Natural killer cell (primary cell): ENCODE measurements around the gene CPA5. TPM values are rescaled to one million over a fixed set of nuclear protein-coding genes. Genes with fewer than 3 reads are reported as not detected.

Source experiments
- ATAC-seq, 3 donors: fragments of 150-1000 bp in 2 of 3; fragments of 200-7000 bp in 1 of 3; cut with Tn5 transposase; 1 replicate in 1 of 3; 2 replicates in 2 of 3; pipeline ENCODE4 v1.10.0; 2021; ENCODE audit warnings: mild to moderate bottlenecking in 2 of 3, moderate library complexity in 2 of 3
- DNase-seq, 2 donors: peaks; one replicate each; pipeline versions ENCODE4 v3.0.0 to v3.0.0-alpha.2; 2013 to 2021; ENCODE audit warnings: mixed read lengths in 1 of 2
- H3K27ac ChIP-seq: one replicate; pipeline ENCODE4 v1.5.1; 2013; ENCODE audit warnings: mild to moderate bottlenecking, low read length
- H3K27me3 ChIP-seq: one replicate; pipeline ENCODE4 v1.6.1; 2013; ENCODE audit warnings: low read length; ENCODE audit not compliant: control insufficient read depth, insufficient read depth
- H3K36me3 ChIP-seq: one replicate; pipeline ENCODE4 v1.6.1; 2013; ENCODE audit warnings: low read length; ENCODE audit not compliant: control insufficient read depth, insufficient read depth
- H3K4me1 ChIP-seq: one replicate; pipeline ENCODE4 v1.6.1; 2013; ENCODE audit warnings: low read length; ENCODE audit not compliant: control insufficient read depth, insufficient read depth
- H3K4me3 ChIP-seq: one replicate; pipeline ENCODE4 v1.5.1; 2013; ENCODE audit warnings: low read length
- H3K9me3 ChIP-seq: one replicate; pipeline ENCODE4 v1.6.1; 2013; ENCODE audit warnings: low read length; ENCODE audit not compliant: control insufficient read depth, insufficient read depth
- H3K27ac Mint-ChIP-seq, 2 donors: one replicate each; pipeline ENCODE4 v1.8.0; 2022; ENCODE audit warnings: mild to moderate bottlenecking in 2 of 2, mixed read lengths in 2 of 2, moderate library complexity in 1 of 2
- H3K27me3 Mint-ChIP-seq, 2 donors: one replicate each; pipeline ENCODE4 v1.8.0; 2022; ENCODE audit warnings: low read depth in 2 of 2, mixed read lengths in 2 of 2
- H3K36me3 Mint-ChIP-seq: one replicate; pipeline ENCODE4 v1.8.0; 2022; ENCODE audit warnings: mixed read lengths
- H3K4me1 Mint-ChIP-seq, 2 donors: one replicate each; pipeline ENCODE4 v1.8.0; 2022; ENCODE audit warnings: mixed read lengths in 2 of 2
- H3K4me3 Mint-ChIP-seq: one replicate; pipeline ENCODE4 v1.8.0; 2022; ENCODE audit warnings: mild to moderate bottlenecking, moderate library complexity, mixed read lengths
- H3K9me3 Mint-ChIP-seq, 2 donors: one replicate each; pipeline ENCODE4 v1.8.0; 2022; ENCODE audit warnings: mixed read lengths in 2 of 2
- CTCF ChIP-seq: fragments of 200-600 bp; IDR thresholded peaks from one replicate; pipeline ENCODE4 v1.8.0; 2022; ENCODE audit warnings: antibody characterized with exemption
- WGBS: methylation state at CpG from one replicate; pipeline ENCODE4 v1.1.7; 2013; ENCODE audit warnings: missing lambda C conversion rate; ENCODE audit not compliant: insufficient coverage; 5-methylcytosine and 5-hydroxymethylcytosine counted together
- intact Hi-C: fragments of 100-400 bp; cut with micrococcal nuclease; formaldehyde crosslinking; loops from one replicate; pipeline ENCODE4 v1.14.2; 2022
- total RNA-seq, 4 donors: library from RNA; stranded (reverse); fragments of 120-200 nt in 1 of 4; gene quantifications; one replicate each; pipeline versions ENCODE4 v1.2.3 to v1.2.4, GENCODE V29; 2013 to 2022

The CPA5 gene
- total RNA-seq, 3 donors from 2014 or later (not counting 1 experiment from before 2014, with no cell fraction given) = not detected

- no peaks in the 10 kb centered on the region for H3K4me1 Mint-ChIP-seq
Measured at GRCh38 chr7:130377178-130377577, 32.6 kb downstream of the CPA5 start.

GRCh38 chr7:130379019-130379418, 34.4 kb downstream of the CPA5 start:
- TF ChIP-seq CTCF = no peak
- Mint-ChIP-seq H3K27ac (no peak overlapping the region), H3K27me3 (no peaks in the 10 kb centered on the region), H3K4me1 (no peaks in the 10 kb centered on the region), H3K36me3 (no peaks in the 10 kb centered on the region), H3K4me3 (no peak overlapping the region), H3K9me3 (peaks cover 3 to 4% of the 10 kb centered on the region in 2 donors)
- H3K4me1 ChIP-seq = no peaks in the 10 kb centered on the region
- H3K4me3 ChIP-seq = no peak overlapping the region
- intact Hi-C loops = no loop called here
- H3K36me3 ChIP-seq = no peaks in the 10 kb centered on the region
- H3K27me3 ChIP-seq = no peaks in the 10 kb centered on the region
- DNase-seq (peak in 1 of 2 donors; percentile 4), ATAC-seq (no peak)
- H3K9me3 ChIP-seq = peaks cover 7% of the 10 kb centered on the region
- no peak overlapping the region for H3K27ac ChIP-seq
- 89% methylated on average over 7 of the region's 7 CpGs for WGBS

More at GRCh38 chr7:130377178-130377577, 32.6 kb downstream of the CPA5 start:
- no peaks in the 10 kb centered on the region for H3K27me3 Mint-ChIP-seq
- H3K9me3 Mint-ChIP-seq = peaks cover 3 to 4% of the 10 kb centered on the region in 2 donors
- intact Hi-C loops = no loop called here
- H3K27me3 ChIP-seq = no peaks in the 10 kb centered on the region
- no peak for TF ChIP-seq CTCF
- no peaks in the 10 kb centered on the region for H3K36me3 Mint-ChIP-seq
- no peak overlapping the region for H3K27ac Mint-ChIP-seq
- H3K27ac ChIP-seq = no peak overlapping the region
- H3K9me3 ChIP-seq = peaks cover 7% of the 10 kb centered on the region
- H3K4me3 Mint-ChIP-seq = no peak overlapping the region
- H3K4me1 ChIP-seq = no peaks in the 10 kb centered on the region
- WGBS = 84% methylated on average over 6 of the region's 6 CpGs
- DNase-seq = no peak
- no peak overlapping the region for H3K4me3 ChIP-seq
- no peaks in the 10 kb centered on the region for H3K36me3 ChIP-seq
- no peak for ATAC-seq

- Histone ChIP-seq H3K36me3 (no peaks in the 10 kb centered on the region), H3K4me3 (no peak overlapping the region), H3K4me1 (no peaks in the 10 kb centered on the region), H3K9me3 (peaks cover 7% of the 10 kb centered on the region), H3K27me3 (no peaks in the 10 kb centered on the region), H3K27ac (no peak overlapping the region)
- TF ChIP-seq CTCF = no peak
- Mint-ChIP-seq H3K36me3 (no peaks in the 10 kb centered on the region), H3K9me3 (peaks cover 3 to 4% of the 10 kb centered on the region in 2 donors), H3K27me3 (no peaks in the 10 kb centered on the region), H3K4me3 (no peak overlapping the region), H3K27ac (no peak overlapping the region), H3K4me1 (no peaks in the 10 kb centered on the region)
- intact Hi-C loops = no loop called here
- DNase-seq (peak in 1 of 2 donors; percentile 13), ATAC-seq (peak in 1 of 3 donors; percentile 22)
- 92% methylated on average over 10 of the region's 10 CpGs for WGBS
Measured at GRCh38 chr7:130379532-130379920, 34.9 kb downstream of the CPA5 start.
